ENCODE measurements around the gene RPS3A.
"Not testable (repeated sequence)": the region's sequence is repeated elsewhere in the genome, so short reads cannot be mapped to it uniquely, and the experiment has no call there.

The RPS3A gene

GRCh38 chr4:151099229-151099975, at the start of gene RPS3A:
Gene RPS3A (plus strand): TSS chr4:151099628. CDS start chr4:151099653, 25 bp downstream.
- DNase-seq (ENCODE audit: low spot score) = peak; percentile 90

DNA sequence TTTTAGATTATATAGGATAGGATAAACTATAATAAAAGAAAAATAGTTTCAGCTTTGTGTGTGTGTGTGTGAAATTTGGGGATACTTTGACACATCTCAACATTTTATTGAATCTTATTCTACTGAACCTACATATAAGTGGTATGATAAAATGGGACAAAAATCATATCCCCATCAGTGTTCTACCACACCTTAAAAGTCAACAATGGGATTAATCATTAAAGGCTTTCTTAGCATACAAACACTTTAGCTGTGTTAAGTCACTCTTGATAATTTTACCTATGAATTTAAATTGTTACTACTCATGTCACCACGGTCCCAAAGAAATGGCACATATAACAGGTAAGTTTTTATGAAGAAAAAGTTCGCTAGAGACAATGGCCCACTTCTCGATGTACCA, 46.6 kb upstream of the RPS3A start:
- DNase-seq (ENCODE audit: low spot score) = no peak

GRCh38 chr4:151055539-151055938, 43.9 kb upstream of the RPS3A start:
- DNase-seq (ENCODE audit: low spot score) = no peak

DNA sequence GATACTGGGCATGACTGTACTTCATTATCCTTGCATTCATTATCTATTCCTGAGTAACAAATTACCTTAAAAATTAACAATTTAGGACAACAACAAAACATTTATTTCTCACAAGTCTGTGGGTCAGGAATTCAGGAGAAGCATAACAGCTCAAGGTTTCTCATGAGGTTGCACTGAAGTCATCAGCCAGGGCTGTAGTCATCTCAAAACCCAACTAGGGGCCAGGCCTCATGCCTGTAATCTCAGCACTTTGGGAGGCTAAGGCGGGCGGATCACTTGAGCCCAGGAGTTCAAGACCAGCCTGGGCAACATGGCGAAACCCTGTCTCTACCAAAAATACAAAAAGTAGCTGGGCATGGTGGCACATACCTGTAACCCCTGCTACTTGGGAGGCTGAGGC, 36.3 kb upstream of the RPS3A start:
- DNase-seq (ENCODE audit: low spot score) = not testable (repeated sequence)

GRCh38 chr4:151067316-151067970, 32.0 kb upstream of the RPS3A start:
- no peak for DNase-seq (ENCODE audit: low spot score)

DNA sequence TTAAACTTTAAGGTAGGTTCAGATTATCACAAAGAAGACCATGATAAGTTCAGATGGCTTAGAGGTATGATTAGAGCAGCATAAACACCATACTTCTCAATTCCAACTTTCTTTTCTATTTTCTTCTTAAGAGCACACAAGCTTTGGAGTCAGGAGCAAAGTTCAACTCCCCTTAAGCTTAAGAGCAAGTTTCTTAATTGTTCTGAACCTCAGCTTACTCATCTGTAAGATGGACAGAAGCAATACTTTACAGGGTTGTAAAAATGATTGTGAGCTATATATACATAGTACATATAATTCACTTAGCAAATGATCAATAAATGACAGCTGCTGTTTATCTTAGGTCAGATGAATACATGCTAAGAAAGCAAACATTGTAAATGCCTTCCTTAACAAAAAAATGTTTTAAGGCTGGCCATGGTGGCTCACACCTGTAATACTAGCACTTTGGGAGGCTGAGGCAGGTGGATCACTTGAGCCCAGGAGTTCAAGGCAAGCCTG, 25.0 kb upstream of the RPS3A start:
- no peak for DNase-seq (ENCODE audit: low spot score)

DNA sequence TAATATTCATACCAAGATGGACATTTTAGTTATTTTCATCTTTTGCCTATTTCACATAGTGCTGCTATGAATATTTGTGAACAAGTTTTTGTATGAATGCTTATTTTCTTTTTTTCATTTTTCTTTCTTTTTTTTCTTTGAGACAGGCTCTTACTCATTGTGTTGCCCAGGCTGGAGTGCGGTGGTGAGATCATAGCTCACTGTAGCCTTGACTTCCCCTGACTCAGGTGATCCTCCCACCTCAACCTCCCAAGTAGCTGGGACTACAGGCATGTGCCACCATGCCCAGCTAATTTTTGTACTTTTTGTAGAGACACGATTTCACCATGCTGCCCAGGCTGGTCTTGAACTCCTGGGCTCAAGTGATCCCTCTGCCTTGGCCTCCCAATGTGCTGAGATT, 21.4 kb upstream of the RPS3A start:
- DNase-seq (ENCODE audit: low spot score) = not testable (repeated sequence)

DNA sequence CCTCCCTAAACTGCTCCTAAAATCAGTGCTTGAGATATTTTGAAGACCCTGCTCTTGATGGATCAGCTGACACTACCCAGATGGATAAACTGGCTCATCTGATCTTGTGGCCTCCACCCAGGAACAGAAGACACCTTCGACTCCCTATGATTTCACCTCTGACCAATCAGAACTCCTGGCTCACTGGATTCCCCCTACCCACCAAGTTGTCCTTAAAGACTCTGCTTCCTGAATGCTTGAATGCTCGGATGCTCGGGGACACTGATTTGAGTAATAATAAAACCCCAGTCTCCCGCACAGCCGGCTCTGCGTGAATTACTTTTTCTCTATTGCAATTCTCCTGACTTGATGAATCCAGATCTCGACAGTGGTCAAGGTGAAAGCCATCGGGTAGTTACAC, 12.0 kb upstream of the RPS3A start:
- no peak for DNase-seq (ENCODE audit: low spot score)

GRCh38 chr4:151091047-151091446, 8.4 kb upstream of the RPS3A start:
- DNase-seq (ENCODE audit: low spot score) = no peak

- no peak for DNase-seq (ENCODE audit: low spot score)
These were observed 6.9 kb upstream of the RPS3A start for GRCh38 chr4:151092488-151092887.

DNA sequence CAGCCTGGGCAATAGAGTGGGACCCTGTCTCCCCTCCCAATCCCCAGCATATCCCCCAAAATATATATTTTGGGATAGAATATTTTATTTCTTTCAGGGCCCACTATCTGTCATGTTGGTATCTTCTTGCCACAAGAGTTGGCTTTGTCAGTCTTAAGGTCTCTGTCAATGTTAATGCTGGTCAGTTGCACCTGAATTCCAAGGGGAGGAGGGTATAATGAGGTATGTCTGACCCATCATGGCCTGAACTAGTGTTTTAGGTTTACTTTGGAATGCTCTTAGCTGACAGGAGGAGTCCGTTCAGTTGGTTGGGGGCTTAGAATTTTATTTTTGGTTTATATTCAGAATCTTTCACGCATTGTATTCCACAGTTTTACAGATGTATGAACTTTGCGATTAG, 6.2 kb upstream of the RPS3A start:
- DNase-seq (ENCODE audit: low spot score) = no peak

DNA sequence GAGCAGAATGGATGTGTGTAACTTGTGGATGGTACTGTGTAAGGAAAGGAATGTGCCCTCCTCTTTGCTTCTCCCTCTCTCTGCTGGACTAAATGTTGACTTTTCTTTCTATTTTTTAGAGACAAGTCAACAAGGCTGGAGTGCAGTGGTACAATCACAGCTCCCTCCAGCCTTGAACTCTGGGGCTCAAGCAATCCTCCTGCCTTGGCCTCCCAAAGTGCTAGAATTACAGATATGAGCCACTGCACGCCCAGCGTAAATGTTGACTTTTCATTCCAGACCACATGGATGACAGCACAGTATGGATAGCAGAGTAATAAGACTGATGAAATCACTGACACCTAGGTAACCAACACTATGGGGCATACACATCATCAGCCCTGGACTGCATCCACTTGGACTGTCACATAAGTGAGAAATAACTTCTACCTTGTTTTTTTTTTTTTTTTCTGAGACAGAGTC, 5.1 kb upstream of the RPS3A start:
- no peak for DNase-seq (ENCODE audit: low spot score)

- DNase-seq (ENCODE audit: low spot score) = no peak
These were observed 4.3 kb upstream of the RPS3A start for GRCh38 chr4:151095142-151095541.

DNA sequence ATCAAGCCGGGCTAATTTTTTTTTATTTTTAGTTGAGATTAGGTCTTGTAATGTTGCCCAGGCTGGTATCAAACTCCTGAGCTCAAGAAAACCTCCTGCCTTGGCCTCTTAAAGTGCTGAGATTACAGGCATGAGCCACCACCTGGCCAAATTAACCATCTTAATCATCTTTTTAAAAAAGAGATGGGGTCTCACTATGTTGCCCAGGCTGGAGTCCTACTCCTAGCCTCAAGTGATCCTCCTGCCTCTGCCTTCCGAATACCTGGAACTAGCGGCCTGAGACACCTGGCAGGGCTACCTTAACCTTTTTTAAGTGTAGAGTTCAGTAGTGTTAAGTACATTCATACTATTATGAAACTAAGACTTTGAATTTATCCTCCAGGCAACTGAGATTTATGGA, 1.7 kb upstream of the RPS3A start:
- no peak for DNase-seq (ENCODE audit: low spot score)

- DNase-seq (ENCODE audit: low spot score) = no peak
These were observed 524 bp upstream of the RPS3A start for GRCh38 chr4:151098979-151099228.

DNA sequence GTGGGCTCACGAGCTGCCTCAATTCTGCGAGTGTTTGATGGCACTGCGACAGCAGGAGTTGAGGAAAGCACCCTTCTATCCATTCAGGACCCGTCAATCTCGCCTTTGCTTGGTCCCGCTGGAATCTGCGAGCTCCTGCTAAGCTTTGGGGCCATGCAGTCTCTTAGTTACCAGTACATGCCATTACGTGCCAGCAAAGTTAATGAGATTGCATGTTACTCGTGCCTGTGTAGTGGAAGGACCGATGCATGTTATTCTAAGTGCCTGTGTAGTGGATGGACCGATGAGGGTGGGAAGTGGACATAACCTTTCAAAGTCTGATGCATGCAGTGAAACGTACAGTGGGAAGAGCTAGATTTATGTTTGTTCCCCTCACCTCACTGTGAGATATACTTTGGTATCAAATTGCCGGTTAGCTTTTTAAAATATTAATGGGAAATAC, 569 bp downstream of the RPS3A start:
- DNase-seq (ENCODE audit: low spot score) = no peak

DNA sequence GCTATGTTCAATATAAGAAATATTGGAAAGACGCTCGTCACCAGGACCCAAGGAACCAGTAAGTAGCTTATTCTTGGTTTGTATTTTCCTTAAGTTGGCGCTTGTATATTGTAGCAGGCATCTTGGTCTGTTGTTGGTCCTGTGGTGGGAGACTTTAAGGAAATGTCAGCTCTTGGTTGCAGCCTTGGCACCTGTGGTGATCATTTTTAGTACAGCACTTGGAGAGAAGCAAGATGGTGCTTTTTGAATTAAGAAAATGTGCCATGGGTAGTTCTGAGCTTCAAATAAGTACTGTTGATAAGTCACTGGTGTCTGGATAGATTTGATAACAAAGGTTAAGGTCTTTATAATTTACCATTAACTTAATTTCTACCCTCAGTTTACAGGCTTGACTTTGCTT, 1.1 kb downstream of the RPS3A start:
- no peak for DNase-seq (ENCODE audit: low spot score)

DNA sequence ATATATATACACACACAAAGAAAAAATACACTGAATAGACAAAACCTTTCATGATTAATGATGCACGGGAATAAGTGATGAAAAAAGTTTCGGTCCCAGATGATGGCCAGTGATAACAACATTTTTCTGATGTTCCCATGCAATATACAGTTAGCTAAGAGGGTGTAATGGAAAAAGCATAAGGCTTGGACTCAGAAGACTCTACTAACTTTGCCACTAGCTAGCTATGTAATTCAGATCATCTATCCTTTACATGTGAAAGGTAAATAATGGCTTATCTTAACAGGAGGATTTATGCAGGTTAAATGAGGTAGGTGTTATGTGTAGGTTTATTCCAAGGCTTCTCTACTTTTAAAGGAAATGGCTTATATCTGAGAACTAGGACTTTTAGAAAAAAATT, 4.3 kb downstream of the RPS3A start:
- DNase-seq (ENCODE audit: low spot score) = no peak

GRCh38 chr4:151104621-151105020, 5.2 kb downstream of the RPS3A start:
- DNase-seq (ENCODE audit: low spot score) = no peak

DNA sequence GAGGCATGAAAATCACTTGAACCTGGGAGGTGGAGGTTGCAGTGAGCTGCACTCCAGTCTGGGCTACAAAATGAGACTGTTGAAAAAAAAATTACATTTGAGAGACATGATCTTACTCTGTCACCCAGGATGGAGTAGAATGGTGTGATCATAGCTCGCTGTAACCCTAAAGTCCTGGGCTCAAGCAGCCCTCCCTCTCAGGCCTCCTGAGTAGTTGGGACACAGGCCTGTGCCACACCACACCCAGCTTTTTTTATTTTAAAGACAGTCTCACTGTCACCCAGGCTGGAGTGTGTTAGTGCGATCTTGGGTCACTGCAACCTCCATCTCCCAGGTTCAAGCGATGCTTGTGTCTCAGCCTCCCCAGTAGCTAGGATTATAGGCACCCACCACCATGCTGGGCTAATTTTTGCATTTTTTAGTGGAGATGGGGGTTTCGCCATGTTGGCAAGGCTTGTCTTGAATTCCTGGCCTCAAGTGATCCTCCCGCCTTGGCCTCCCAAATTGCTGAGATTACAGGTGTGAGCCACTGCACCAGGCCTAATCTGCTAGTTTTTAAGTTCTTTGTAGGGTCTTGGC, 6.1 kb downstream of the RPS3A start:
- no peak for DNase-seq (ENCODE audit: low spot score)

- DNase-seq (ENCODE audit: low spot score) = no peak
These were observed 7.6 kb downstream of the RPS3A start for GRCh38 chr4:151107063-151107462.

GRCh38 chr4:151110236-151110635, 10.8 kb downstream of the RPS3A start:
- no peak for DNase-seq (ENCODE audit: low spot score)

GRCh38 chr4:151114338-151114737, 14.9 kb downstream of the RPS3A start:
- DNase-seq (ENCODE audit: low spot score) = no peak

All from kidney capillary endothelial cell (primary cell).